K562 (cell line): ENCODE results near the gene METRN. TPM values are rescaled to one million over a fixed set of nuclear protein-coding genes. Genes with fewer than 3 reads are reported as not detected.

Experiments
- C11orf30 ChIP-seq: fragments of 450-650 bp; IDR thresholded peaks from 2 replicates; pipeline ENCODE4 v1.6.1; 2016; ENCODE audit warnings: low read depth, mild to moderate bottlenecking
- CBX1 ChIP-seq: sonication (generic); IDR thresholded peaks from 2 replicates; pipeline ENCODE4 v1.6.1; 2016; ENCODE audit warnings: antibody characterized with exemption, low read depth, mild to moderate bottlenecking
- FOXJ2 ChIP-seq: fragments of 200-800 bp; sonication (Bioruptor generic); IDR thresholded peaks from 2 replicates; pipeline ENCODE4 v1.6.1; 2016; ENCODE audit warnings: missing genetic modification characterization, missing compliant biosample characterization
- GATAD2A ChIP-seq: fragments of 450-650 bp; IDR thresholded peaks from 2 replicates; pipeline ENCODE4 v1.6.1; 2017
- HNRNPL ChIP-seq: fragments of 200-400 bp; formaldehyde crosslinking; IDR thresholded peaks from 2 replicates; pipeline ENCODE4 v1.6.1; 2017; ENCODE audit warnings: low read depth, mild to moderate bottlenecking, low read length
- KDM4B ChIP-seq, 2 experiments: fragments of 450-650 bp in 1 of 2; sonication (generic) in 1 of 2; IDR thresholded peaks; 2 replicates each; pipeline ENCODE4 v1.6.1; 2016 to 2017; ENCODE audit warnings: borderline replicate concordance in 2 of 2, antibody characterized with exemption in 1 of 2, low read depth in 1 of 2, mild to moderate bottlenecking in 1 of 2
- MCM7 ChIP-seq, 2 experiments: fragments of 450-650 bp; IDR thresholded peaks; 2 replicates each; pipeline ENCODE4 v1.6.1; 2016 to 2018
- MED1 ChIP-seq: sonication (generic); formaldehyde crosslinking; IDR thresholded peaks from 2 replicates; pipeline ENCODE4 v1.8.1; 2023; ENCODE audit warnings: missing genetic modification reagents, borderline replicate concordance
- POLR2AphosphoS5 ChIP-seq: IDR thresholded peaks from 2 replicates; pipeline ENCODE4 v1.6.1; 2011; ENCODE audit warnings: mild to moderate bottlenecking, low read depth, low read length, moderate library complexity; ENCODE audit not compliant: control insufficient read depth, insufficient read depth
- SNRNP70 ChIP-seq: fragments of 200-400 bp; formaldehyde crosslinking; optimal IDR thresholded peaks from 2 replicates; pipeline ENCODE3; 2017; ENCODE audit warnings: low read depth, low read length
- TEAD4 ChIP-seq, 2 experiments: sonication (generic) in 1 of 2; formaldehyde crosslinking in 1 of 2; IDR thresholded peaks; 2 replicates each; pipeline versions ENCODE4 v1.6.1 to v1.8.0; 2012 to 2022; ENCODE audit warnings: borderline replicate concordance in 1 of 2, inconsistent platforms in 1 of 2, low read length in 1 of 2, mild to moderate bottlenecking in 1 of 2, missing genetic modification reagents in 1 of 2
- ZBTB43 ChIP-seq: sonication (generic); formaldehyde crosslinking; IDR thresholded peaks from 2 replicates; pipeline ENCODE4 v1.8.0; 2023; ENCODE audit warnings: mild to moderate bottlenecking, missing genetic modification reagents
- ZNF143 ChIP-seq: sonication (generic); formaldehyde crosslinking; IDR thresholded peaks from 2 replicates; pipeline ENCODE4 v1.9.0; 2022; ENCODE audit warnings: mild to moderate bottlenecking, missing genetic modification reagents
- polyA plus RNA-seq, 8 experiments: library from polyadenylated mRNA; depleted of rRNA in 4 of 8; stranded (reverse) in 5 of 8; unstranded in 3 of 8; fragments of >200 nt; fragmentation: Nextera tagmentation in 2 of 8; fragmentation: Illumina TruSeq in 1 of 8; extraction: Ambion mirVana in 2 of 8; extraction: Trizol in 1 of 8; gene quantifications; 2 replicates each; pipeline versions ENCODE4 v1.2.1 to v1.2.3, GENCODE V29; 2011 to 2014; ENCODE audit warnings: inconsistent platforms in 1 of 8, missing spikeins in 1 of 8
- total RNA-seq, 7 experiments: library from RNA; depleted of rRNA in 6 of 7; stranded (reverse); fragments of >200 nt in 6 of 7; fragmentation: Illumina TruSeq in 2 of 7; extraction: Trizol in 2 of 7; gene quantifications; 2 replicates each; pipeline versions ENCODE4 v1.2.1 to v1.2.3, GENCODE V29; 2011 to 2021; ENCODE audit warnings: low replicate concordance in 1 of 7
- TF ChIP-seq, protein P1 (sequence below): fragments of 250-450 bp; sonication (Bioruptor Pico); IDR thresholded peaks from 2 replicates; pipeline ENCODE4 v1.4.0; 2020
- TF ChIP-seq, protein P2 (sequence below): fragments of 450-650 bp; IDR thresholded peaks from 2 replicates; pipeline ENCODE4 v1.6.1; 2016; ENCODE audit warnings: low read depth

The METRN gene
- total and polyA plus RNA-seq, 9 of the 15 experiments (the other 6 are each of a cell fraction or from before 2014, with no cell fraction given): 0.20 to 89.8 (median 15.4) TPM

GRCh38 chr16:684071-684794 is 30.7 kb upstream of the METRN start, which contains the start of gene JMJD8 (continued):
- TF ChIP-seq TEAD4 (IDR thresholded peaks at IDR 0.05; ENCODE audit: low read length) (0 out of 2 replicates have a peak, but pooled peaks have one; percentile 26), TEAD4 (CRISPR knock-in tag; IDR thresholded peaks at IDR 0.05; ENCODE audit: borderline replicate concordance) (no peak), POLR2AphosphoS5 (peak; percentile 79; the same call in 1 of the 2 replicates), HNRNPL (0 out of 2 replicates have a peak, but pooled peaks have one; percentile 63), C11orf30 (peak; percentile 70), ZNF143 (CRISPR knock-in tag) (peak; percentile 82), ZBTB43 (CRISPR knock-in tag) (peak; percentile 45; the same call in 1 of the 2 replicates), MED1 (CRISPR knock-in tag) (no peak), CBX1 (peak; percentile 20; the same call in 1 of the 2 replicates), GATAD2A (0 out of 2 replicates have a peak, but pooled peaks have one; percentile 24), KDM4B (IDR thresholded peaks at IDR 0.05; ENCODE audit: borderline replicate concordance in 2 of 2, low read depth in 1 of 2) (peak in 1 of 2 experiments; percentile 43; a peak in 1 of 4 replicates), SNRNP70 (no peak), MCM7 (IDR thresholded peaks at IDR 0.05) (no peak), FOXJ2 (tag) (no peak)
- TF ChIP-seq, protein P1, sequence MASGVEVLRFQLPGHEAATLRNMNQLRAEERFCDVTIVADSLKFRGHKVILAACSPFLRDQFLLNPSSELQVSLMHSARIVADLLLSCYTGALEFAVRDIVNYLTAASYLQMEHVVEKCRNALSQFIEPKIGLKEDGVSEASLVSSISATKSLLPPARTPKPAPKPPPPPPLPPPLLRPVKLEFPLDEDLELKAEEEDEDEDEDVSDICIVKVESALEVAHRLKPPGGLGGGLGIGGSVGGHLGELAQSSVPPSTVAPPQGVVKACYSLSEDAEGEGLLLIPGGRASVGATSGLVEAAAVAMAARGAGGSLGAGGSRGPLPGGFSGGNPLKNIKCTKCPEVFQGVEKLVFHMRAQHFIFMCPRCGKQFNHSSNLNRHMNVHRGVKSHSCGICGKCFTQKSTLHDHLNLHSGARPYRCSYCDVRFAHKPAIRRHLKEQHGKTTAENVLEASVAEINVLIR: peak; percentile 79
- TF ChIP-seq, protein P2, sequence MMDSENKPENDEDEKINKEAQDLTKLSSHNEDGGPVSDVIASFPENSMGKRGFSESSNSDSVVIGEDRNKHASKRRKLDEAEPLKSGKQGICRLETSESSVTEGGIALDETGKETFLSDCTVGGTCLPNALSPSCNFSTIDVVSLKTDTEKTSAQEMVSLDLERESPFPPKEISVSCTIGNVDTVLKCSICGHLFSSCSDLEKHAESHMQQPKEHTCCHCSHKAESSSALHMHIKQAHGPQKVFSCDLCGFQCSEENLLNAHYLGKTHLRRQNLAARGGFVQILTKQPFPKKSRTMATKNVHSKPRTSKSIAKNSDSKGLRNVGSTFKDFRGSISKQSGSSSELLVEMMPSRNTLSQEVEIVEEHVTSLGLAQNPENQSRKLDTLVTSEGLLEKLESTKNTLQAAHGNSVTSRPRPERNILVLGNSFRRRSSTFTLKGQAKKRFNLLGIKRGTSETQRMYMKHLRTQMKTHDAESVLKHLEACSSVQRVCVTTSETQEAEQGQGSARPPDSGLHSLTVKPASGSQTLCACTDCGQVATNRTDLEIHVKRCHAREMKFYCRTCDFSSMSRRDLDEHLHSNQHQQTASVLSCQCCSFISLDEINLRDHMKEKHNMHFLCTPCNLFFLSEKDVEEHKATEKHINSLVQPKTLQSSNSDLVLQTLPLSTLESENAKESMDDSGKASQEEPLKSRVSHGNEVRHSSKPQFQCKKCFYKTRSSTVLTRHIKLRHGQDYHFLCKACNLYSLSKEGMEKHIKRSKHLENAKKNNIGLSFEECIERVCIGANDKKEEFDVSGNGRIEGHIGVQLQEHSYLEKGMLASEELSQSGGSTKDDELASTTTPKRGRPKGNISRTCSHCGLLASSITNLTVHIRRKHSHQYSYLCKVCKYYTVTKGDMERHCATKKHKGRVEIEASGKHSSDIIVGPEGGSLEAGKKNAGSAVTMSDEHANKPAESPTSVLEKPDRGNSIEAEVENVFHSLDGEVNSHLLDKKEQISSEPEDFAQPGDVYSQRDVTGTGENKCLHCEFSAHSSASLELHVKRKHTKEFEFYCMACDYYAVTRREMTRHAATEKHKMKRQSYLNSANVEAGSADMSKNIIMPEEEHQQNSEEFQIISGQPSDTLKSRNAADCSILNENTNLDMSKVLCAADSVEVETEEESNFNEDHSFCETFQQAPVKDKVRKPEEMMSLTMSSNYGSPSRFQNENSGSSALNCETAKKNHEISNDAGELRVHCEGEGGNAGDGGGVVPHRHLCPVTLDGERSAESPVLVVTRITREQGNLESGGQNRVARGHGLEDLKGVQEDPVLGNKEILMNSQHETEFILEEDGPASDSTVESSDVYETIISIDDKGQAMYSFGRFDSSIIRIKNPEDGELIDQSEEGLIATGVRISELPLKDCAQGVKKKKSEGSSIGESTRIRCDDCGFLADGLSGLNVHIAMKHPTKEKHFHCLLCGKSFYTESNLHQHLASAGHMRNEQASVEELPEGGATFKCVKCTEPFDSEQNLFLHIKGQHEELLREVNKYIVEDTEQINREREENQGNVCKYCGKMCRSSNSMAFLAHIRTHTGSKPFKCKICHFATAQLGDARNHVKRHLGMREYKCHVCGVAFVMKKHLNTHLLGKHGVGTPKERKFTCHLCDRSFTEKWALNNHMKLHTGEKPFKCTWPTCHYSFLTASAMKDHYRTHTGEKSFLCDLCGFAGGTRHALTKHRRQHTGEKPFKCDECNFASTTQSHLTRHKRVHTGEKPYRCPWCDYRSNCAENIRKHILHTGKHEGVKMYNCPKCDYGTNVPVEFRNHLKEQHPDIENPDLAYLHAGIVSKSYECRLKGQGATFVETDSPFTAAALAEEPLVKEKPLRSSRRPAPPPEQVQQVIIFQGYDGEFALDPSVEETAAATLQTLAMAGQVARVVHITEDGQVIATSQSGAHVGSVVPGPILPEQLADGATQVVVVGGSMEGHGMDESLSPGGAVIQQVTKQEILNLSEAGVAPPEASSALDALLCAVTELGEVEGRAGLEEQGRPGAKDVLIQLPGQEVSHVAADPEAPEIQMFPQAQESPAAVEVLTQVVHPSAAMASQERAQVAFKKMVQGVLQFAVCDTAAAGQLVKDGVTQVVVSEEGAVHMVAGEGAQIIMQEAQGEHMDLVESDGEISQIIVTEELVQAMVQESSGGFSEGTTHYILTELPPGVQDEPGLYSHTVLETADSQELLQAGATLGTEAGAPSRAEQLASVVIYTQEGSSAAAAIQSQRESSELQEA: peak; percentile 61; the same call in 1 of the 2 replicates
